ENCODE measurements around the gene BICDL2. TPM values are rescaled to one million over a fixed set of nuclear protein-coding genes. Genes with fewer than 3 reads are reported as not detected.

BICDL2 gene
- total RNA-seq, 4 donors from 2014 or later: 0.19 to 0.42 TPM; not detected in 2

DNA sequence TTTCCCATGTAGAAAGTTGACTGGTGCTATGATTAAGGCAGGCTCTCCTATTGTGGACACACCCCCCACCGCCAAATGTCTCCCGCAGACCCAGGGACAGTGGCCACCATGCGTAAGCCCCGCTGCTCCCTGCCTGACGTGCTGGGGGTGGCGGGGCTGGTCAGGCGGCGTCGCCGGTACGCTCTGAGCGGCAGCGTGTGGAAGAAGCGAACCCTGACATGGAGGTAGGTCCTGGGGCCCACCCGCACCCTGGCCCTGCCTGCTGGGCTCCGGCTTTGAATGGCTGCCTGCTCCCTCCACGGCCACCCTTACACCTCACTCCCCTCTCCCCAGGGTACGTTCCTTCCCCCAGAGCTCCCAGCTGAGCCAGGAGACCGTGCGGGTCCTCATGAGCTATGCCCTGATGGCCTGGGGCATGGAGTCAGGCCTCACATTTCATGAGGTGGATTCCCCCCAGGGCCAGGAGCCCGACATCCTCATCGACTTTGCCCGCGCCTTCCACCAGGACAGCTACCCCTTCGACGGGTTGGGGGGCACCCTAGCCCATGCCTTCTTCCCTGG, 13.3 kb upstream of the BICDL2 start:
- intact Hi-C loops (cut with DNase I): no loop called here
- Histone ChIP-seq H3K36me3 (peaks cover 0 to 4% (median 0%) of the 10 kb centered on the region in 4 donors), H3K4me3 (no peak overlapping the region), H3K9me3 (no peaks in the 10 kb centered on the region), H3K27ac (replicated peaks in 1 of 4) (no peak overlapping the region), H3K4me1 (peaks cover 19 to 25% (median 22%) of the 10 kb centered on the region in 4 donors), H3K27me3 (peaks cover under 1 to 68% (median 39%) of the 10 kb centered on the region in 4 donors)
- no peak for DNase-seq (ENCODE audit: extremely low spot score)
- TF ChIP-seq EP300 (IDR thresholded peaks at IDR 0.05) (no peak), POLR2AphosphoS5 (IDR thresholded peaks at IDR 0.05) (no peak), POLR2A (IDR thresholded peaks at IDR 0.05; ENCODE audit: low read depth) (no peak)
- TF ChIP-seq, protein P1, sequence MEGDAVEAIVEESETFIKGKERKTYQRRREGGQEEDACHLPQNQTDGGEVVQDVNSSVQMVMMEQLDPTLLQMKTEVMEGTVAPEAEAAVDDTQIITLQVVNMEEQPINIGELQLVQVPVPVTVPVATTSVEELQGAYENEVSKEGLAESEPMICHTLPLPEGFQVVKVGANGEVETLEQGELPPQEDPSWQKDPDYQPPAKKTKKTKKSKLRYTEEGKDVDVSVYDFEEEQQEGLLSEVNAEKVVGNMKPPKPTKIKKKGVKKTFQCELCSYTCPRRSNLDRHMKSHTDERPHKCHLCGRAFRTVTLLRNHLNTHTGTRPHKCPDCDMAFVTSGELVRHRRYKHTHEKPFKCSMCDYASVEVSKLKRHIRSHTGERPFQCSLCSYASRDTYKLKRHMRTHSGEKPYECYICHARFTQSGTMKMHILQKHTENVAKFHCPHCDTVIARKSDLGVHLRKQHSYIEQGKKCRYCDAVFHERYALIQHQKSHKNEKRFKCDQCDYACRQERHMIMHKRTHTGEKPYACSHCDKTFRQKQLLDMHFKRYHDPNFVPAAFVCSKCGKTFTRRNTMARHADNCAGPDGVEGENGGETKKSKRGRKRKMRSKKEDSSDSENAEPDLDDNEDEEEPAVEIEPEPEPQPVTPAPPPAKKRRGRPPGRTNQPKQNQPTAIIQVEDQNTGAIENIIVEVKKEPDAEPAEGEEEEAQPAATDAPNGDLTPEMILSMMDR (IDR thresholded peaks at IDR 0.05): no peak
- 75% methylated on average over 14 of the region's 26 CpGs for WGBS

DNA sequence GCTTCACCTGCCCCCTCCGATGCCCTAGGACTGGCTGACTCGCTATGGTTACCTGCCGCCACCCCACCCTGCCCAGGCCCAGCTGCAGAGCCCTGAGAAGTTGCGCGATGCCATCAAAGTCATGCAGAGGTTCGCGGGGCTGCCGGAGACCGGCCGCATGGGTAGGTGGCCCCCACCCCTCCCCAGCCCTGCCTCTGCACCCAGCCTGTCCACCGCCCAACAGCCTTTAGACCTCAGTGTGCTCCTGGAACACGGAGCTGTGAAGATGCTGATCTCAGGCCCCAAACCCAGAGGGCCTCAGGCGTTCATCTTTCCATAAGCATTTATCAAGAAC, 10.6 kb upstream of the BICDL2 start:
- Histone ChIP-seq H3K27ac (replicated peaks in 1 of 4) (no peak overlapping the region), H3K4me1 (peaks cover 20 to 25% (median 23%) of the 10 kb centered on the region in 4 donors), H3K36me3 (no peaks in the 10 kb centered on the region), H3K4me3 (peak overlapping the region in 1 of 4 donors; percentile 60), H3K27me3 (peaks cover 6 to 94% (median 55%) of the 10 kb centered on the region in 4 donors), H3K9me3 (no peaks in the 10 kb centered on the region)
- no peak for TF ChIP-seq EP300 (IDR thresholded peaks at IDR 0.05)
- TF ChIP-seq POLR2A (IDR thresholded peaks at IDR 0.05; ENCODE audit: low read depth): no peak
- TF ChIP-seq, protein P1 (IDR thresholded peaks at IDR 0.05): no peak
- no peak for TF ChIP-seq POLR2AphosphoS5 (IDR thresholded peaks at IDR 0.05)
- intact Hi-C loops (cut with DNase I): no loop called here
- DNase-seq (ENCODE audit: extremely low spot score): no peak
- WGBS: 14% methylated on average over 7 of the region's 13 CpGs

DNA sequence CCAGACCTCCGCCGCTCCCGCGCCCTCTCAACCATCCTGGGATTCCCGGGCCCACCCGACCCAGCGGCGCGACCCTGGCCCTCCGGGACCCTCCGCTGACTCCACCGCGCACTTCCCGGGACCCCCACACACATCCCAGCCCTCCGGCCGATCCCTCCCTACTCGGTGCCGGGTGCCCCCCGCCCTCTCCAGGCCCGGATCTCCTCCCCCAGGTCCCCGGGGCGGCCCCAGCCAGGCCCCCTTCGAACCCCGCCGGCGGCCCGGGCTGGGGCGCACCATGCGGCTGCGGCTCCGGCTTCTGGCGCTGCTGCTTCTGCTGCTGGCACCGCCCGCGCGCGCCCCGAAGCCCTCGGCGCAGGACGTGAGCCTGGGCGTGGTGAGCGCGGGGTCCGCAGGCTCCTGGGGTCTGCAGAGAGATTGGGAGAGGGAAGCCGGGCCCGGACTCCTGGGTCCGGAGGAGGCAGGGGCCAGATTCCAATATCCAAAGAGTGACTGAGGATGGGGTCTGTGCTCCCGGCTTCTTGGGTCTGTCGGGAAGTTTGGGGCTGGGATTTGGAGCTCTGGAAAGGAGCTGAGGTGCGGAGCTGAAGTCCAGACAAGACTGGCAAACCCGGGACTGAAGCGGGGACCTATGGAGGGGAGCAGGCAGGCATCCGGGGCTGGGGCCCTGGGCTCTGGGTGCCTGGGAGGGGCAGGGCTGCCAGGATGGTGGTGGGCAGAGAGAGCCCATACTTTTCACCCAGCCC, 10.1 kb upstream of the BICDL2 start:
- no peak for DNase-seq (ENCODE audit: extremely low spot score)
- H3K4me3 ChIP-seq: peak overlapping the region; percentile 48 to 60 (median 54)
- peaks cover 6 to 98% (median 55%) of the 10 kb centered on the region in 4 donors for H3K27me3 ChIP-seq
- TF ChIP-seq, protein P1 (IDR thresholded peaks at IDR 0.05): no peak
- no peak for TF ChIP-seq POLR2A (IDR thresholded peaks at IDR 0.05; ENCODE audit: low read depth)
- no peak for TF ChIP-seq EP300 (IDR thresholded peaks at IDR 0.05)
- no peak for TF ChIP-seq POLR2AphosphoS5 (IDR thresholded peaks at IDR 0.05)
- WGBS: 2% methylated on average over 16 of the region's 54 CpGs
- no peaks in the 10 kb centered on the region for H3K9me3 ChIP-seq
- H3K4me1 ChIP-seq: peaks cover 20 to 25% (median 23%) of the 10 kb centered on the region in 4 donors
- intact Hi-C loops (cut with DNase I): no loop called here
- H3K36me3 ChIP-seq: no peaks in the 10 kb centered on the region
- no peak overlapping the region for H3K27ac ChIP-seq (replicated peaks in 1 of 4)

DNA sequence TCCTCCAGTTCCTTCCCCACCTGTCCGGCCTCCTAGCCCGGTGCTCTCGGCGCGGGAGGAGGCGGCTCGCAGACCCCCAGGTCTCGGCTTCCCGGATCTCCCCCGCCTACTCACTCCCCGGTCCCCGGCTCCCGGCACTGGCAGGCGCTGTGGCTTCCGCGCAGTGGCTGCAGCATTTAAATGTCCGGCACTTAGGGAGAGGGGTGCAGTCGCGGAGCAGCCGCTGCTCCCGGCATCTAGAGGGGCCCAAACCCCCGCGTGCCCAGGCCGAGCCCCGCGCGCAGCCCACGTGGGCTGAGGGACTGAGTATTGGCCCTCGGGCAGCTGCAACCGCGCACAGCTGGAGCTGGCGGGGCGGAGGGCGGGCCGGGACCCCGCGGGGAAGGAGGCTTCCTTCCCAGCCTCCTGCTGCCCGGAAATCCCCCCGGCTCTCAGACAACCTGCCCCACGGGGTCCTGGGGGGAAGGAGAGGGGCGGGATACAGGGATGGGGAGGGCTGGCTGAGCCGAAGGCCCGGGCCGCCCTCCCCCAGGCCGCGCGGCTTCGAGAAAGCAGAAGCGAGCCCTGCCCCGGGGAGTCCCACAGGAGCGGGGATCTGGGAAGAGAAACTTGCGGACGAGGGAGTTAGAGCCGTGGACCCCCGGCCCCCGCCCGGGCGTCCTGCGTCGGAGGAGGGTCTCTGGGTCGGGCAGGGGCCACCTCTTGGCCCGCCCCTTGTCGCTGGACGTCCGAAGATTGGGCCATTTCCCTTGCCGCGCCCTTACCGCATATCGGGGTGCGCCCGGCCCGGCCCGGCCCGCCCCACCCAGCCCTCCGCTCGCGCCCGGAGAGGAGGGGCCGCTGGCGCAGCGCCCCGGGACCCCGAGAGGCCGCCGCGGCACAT, 9.3 kb upstream of the BICDL2 start, which contains the start of gene MMP25:
MMP25 (plus strand) TSS at position 804 of the 883 bp plus-strand sequence. CDS start 357 bp downstream, outside the sequence.
- TF ChIP-seq POLR2A (IDR thresholded peaks at IDR 0.05; ENCODE audit: low read depth): no peak
- no peak for TF ChIP-seq POLR2AphosphoS5 (IDR thresholded peaks at IDR 0.05)
- TF ChIP-seq, protein P1 (IDR thresholded peaks at IDR 0.05): no peak
- no peak for TF ChIP-seq EP300 (IDR thresholded peaks at IDR 0.05)
- H3K36me3 ChIP-seq: no peaks in the 10 kb centered on the region
- intact Hi-C loops (cut with DNase I): no loop called here
- no peaks in the 10 kb centered on the region for H3K9me3 ChIP-seq
- H3K27me3 ChIP-seq: peaks cover 6 to 97% (median 55%) of the 10 kb centered on the region in 4 donors
- DNase-seq (ENCODE audit: extremely low spot score): no peak
- H3K27ac ChIP-seq (replicated peaks in 1 of 4): no peak within 1 kb of the TSS
- H3K4me1 ChIP-seq: peaks cover 20 to 25% (median 23%) of the 10 kb centered on the region in 4 donors
- peak within 1 kb of the TSS; percentile 48 to 60 (median 54) for H3K4me3 ChIP-seq
- under 1% methylated on average over 34 of the region's 86 CpGs for WGBS

Measured in esophagus muscularis mucosa (tissue), 4 donors.